ENCODE data around the gene PDE6H.

- TF ChIP-seq CTCF (IDR thresholded peaks at IDR 0.05) (no peak), POLR2A (IDR thresholded peaks at IDR 0.05) (no peak), EP300 (IDR thresholded peaks at IDR 0.05) (no peak)
Observed at GRCh38 chr12:14952299-14952921, 20.4 kb upstream of the PDE6H start.

Data from sigmoid colon (tissue), 4 donors.